ENCODE results near the gene RIPOR3. TPM values are rescaled to one million over a fixed set of nuclear protein-coding genes. Genes with fewer than 3 reads are reported as not detected.

RIPOR3 gene
- total RNA-seq, 1 experiment from 2014 or later = 0.46 TPM

DNA sequence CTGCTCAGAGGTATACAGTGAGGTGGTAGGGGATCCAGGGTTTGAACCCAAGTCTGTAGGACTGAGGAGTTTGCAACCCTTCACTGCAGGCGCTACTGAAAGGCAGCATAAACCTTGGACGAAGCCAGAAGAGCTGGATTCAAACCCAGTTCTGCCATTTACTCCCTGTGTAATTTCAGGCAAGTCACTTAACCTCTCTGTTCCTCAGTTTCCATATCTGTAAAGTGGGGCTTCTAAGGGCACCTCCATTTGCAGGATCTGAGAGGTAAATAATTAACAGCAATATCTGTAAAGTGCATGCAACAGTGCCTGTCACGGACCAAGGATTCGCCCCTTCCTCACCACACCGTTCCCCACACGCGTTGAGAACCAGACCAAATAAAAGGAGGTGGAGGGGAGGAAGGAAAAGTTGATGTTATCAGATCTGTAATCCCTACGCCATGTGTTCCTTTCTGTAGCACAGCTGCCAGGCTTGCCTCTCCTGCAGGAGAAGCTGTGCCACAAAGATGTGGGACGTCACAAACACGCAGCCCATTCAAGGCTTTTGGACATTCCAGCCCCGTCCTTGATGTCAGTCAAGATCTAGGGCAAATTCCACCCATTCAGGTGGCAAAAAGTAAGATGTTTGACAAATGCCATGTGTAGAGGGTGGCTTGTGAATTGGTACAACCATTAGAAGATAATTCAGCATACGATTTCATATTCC lies 9.8 kb downstream of the RIPOR3 start:
- Histone ChIP-seq H3T11ph (ENCODE audit: low read length) (no peak overlapping the region), H2AFZ (ENCODE audit: low read length) (no peak overlapping the region), H2AK5ac (ENCODE audit: insufficient read length, low read length) (no peak overlapping the region), H4K20me1 (ENCODE audit: control insufficient read depth, insufficient read depth, insufficient read length) (no peaks in the 10 kb centered on the region), H3K27me3 (ENCODE audit: insufficient read depth, low read length) (no peaks in the 10 kb centered on the region), H3K27ac (ENCODE audit: insufficient read length, low read depth, low read length) (no peak overlapping the region), H3K79me2 (ENCODE audit: insufficient read depth, low read length) (no peaks in the 10 kb centered on the region), H3K23ac (ENCODE audit: insufficient read length, low read depth, low read length) (no peak overlapping the region), H3K18ac (ENCODE audit: insufficient read length, low read depth, low read length) (no peak overlapping the region), H3K23me2 (ENCODE audit: insufficient read length, low read depth, low read length, poor library complexity, severe bottlenecking) (no peaks in the 10 kb centered on the region), H4K91ac (ENCODE audit: insufficient read length, low read depth, low read length) (no peak overlapping the region), H4K8ac (replicated peaks; ENCODE audit: insufficient read length, low read depth, low read length) (no peak overlapping the region), H2BK20ac (ENCODE audit: low read depth, low read length, poor library complexity, severe bottlenecking) (no peak overlapping the region), H2BK12ac (ENCODE audit: insufficient read length, low read depth, low read length) (no peak overlapping the region), H3K4me1 (ENCODE audit: insufficient read depth, low read length) (0 out of 2 replicates have a peak, but pooled peaks cover 4% of the 10 kb centered on the region), H3K9me3 (ENCODE audit: control insufficient read depth, low read depth, low read length) (no peaks in the 10 kb centered on the region), H2BK120ac (ENCODE audit: low read depth, low read length, poor library complexity, severe bottlenecking) (no peak overlapping the region), H3K56ac (ENCODE audit: insufficient read length, low read depth, low read length) (no peak overlapping the region), H2BK15ac (ENCODE audit: low read depth, low read length) (no peak overlapping the region), H2BK5ac (ENCODE audit: insufficient read length, low read length) (no peak overlapping the region), H3K79me1 (ENCODE audit: insufficient read depth, low read depth, low read length, poor library complexity, severe bottlenecking) (no peaks in the 10 kb centered on the region), H3K4me2 (ENCODE audit: insufficient read depth, insufficient read length, low read length) (no peak overlapping the region), H3K14ac (ENCODE audit: insufficient read depth, low read length) (no peak overlapping the region), H3K4ac (ENCODE audit: low read depth, low read length) (no peak overlapping the region), H4K5ac (ENCODE audit: insufficient read length, low read depth, low read length) (no peak overlapping the region), H3K9ac (ENCODE audit: extremely low read depth, insufficient read length, low read length) (no peak overlapping the region)
- H3K27ac Mint-ChIP-seq = no peak overlapping the region; a peak in 1 of 7 replicates
- WGBS (ENCODE audit: extremely low coverage, insufficient read length, low lambda C conversion rate) = no CpG with 5 or more reads among the region's 12 CpGs
- TF ChIP-seq, protein P1, sequence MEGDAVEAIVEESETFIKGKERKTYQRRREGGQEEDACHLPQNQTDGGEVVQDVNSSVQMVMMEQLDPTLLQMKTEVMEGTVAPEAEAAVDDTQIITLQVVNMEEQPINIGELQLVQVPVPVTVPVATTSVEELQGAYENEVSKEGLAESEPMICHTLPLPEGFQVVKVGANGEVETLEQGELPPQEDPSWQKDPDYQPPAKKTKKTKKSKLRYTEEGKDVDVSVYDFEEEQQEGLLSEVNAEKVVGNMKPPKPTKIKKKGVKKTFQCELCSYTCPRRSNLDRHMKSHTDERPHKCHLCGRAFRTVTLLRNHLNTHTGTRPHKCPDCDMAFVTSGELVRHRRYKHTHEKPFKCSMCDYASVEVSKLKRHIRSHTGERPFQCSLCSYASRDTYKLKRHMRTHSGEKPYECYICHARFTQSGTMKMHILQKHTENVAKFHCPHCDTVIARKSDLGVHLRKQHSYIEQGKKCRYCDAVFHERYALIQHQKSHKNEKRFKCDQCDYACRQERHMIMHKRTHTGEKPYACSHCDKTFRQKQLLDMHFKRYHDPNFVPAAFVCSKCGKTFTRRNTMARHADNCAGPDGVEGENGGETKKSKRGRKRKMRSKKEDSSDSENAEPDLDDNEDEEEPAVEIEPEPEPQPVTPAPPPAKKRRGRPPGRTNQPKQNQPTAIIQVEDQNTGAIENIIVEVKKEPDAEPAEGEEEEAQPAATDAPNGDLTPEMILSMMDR (conservative IDR thresholded peaks at IDR 0.05) = no peak
- H3K4me3 Mint-ChIP-seq = no peak overlapping the region
- peaks cover 4 to 11% of the 10 kb centered on the region in 2 experiments for H3K4me1 Mint-ChIP-seq
- H3K9me3 Mint-ChIP-seq = no peaks in the 10 kb centered on the region
- no peaks in the 10 kb centered on the region for H3K27me3 Mint-ChIP-seq (ENCODE audit: low read depth)
- DNase-seq = no peak
- H3K36me3 Mint-ChIP-seq (ENCODE audit: insufficient read depth in 1 of 3, low read depth in 3 of 3) = no peaks in the 10 kb centered on the region
